NCI-H524 treated with DMSO at 0.1 percent for 48 hours (cell line): ENCODE results near the gene ADCY7.

ENCODE experiments used
- DNase-seq: peaks from one replicate; lab custom pipeline; 2025; lab: John Stamatoyannopoulos, UW

Gene ADCY7

DNA sequence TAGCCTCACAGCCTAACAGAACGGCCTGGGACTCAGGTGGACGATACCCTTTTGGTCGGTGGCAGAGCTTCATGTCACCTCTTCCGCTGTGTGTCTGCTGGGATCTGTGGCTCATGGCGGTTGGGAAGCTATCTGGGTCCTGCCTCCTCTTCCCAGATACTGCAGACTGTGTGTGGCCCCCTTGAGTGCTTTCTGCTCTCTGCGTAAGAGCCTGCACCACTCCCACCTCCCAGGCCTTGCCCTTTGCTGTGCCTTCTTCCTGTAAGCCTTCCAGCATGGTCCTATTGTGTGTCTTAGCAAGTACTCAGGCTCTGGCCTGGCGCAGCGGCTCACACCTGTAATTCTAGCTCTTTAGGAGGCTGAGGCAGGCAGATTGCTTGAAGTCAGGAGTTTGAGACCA, 17.5 kb upstream of the ADCY7 start:
- no peak for DNase-seq

DNA sequence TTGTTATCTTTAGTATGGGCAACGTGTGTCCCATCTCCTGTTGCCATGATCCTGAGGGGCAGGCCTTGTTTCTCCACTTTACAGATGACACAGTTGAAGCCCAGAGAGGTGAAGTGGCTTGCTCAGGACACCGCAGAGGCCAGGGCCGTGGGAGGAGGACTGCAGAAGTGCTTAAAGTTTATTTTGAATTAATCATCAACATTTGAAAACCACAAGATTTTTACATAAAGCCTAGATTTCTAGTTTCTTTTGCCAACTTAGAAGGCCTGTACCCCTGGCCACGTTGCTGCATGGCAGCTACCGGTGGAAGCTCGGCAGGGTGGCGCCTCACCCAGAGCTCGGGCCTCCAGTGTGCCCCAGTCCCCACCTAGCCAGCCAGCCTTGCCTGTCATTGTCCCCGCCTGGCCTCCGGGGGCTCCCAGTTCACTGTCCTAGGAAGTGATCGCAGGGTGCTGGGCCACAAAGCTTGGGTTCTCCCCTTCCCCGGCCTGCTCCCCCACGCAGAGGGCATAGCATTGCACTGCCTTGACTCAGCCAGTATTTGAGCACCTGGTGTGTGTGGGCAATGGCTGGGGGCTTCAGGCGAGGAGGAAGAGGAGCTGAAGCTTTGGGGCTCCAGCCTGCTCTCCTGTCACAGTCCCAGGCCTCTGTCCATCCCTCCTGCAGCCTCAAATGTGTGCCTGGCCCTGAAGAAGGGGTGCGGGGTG, 14.8 kb upstream of the ADCY7 start:
- no peak for DNase-seq

DNA sequence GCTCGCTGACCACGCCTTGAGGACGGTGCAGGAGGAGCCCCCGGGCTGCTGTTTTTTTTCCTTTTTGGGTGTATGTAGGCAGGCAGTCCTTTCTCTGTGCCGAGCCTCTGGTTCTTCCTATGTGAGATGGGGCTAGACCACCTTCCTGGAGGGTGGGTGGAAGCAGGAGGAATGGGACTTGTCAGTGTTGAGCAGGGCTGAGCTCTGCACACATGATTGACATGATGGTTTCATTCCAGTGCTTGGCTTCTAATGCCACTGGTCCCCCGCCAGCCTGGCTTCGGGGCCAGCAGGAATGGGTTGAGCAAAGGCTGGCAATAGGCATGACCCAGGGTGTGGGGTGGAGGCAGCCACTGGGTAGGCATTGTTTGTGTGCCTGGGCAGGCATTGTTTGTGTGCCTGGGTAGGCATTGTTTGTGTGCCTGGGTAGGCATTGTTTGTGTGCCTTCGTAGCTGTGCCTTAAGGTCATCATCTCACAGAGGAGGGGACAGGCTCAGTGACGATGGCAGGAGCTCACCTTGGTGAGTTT, 14.2 kb upstream of the ADCY7 start:
- DNase-seq, result no peak

DNA sequence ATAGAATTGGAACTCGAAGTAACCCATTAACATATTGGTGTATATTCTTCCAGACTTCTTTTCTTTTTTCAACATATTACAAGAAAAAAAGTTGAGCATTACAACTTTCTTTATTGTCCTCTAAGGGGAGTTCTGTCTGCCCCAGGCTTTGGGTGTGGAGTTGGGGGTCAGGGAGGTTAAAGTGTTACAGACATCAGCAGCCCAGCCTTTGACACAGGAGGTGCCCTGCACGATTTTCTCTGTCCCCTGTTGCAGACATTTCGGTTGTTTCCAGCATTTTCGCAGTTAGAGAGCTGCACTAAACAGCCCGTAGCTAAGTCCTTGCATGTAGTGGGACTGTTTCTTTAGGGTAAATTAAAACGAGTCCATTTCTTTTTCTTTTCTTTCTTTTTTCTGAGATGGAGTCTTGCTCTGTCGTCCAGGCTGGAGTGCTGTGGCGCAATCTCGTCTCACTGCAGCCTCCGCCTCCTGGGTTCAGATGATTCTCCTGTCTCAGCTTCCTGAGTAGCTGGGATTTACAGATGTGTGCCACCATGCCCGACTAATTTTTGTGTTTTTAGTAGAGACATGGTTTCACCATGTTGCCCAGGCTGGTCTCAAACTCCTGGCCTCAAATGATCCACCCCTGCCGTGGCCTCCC, 13.4 kb upstream of the ADCY7 start:
- DNase-seq, result no peak

DNA sequence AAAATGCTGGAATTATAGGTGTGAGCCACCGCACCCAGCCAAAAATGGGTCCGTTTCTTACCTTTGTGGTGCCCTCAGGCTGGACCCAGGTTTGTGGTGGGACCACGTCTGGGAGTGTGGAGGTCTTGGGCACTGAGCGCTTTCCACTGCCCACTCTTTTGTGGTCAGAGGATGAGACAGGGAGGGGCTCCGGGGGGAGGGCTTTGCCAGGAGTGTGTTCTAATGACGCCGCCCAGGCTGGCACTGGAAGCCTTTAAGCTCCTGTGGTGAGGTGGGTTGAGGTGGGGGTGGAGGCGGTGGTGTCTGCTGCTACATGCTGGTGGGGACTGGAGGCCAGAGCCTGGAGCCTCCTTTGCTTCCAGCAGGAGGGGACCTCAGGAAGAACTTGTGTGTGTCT, 12.8 kb upstream of the ADCY7 start:
- DNase-seq, result no peak

DNA sequence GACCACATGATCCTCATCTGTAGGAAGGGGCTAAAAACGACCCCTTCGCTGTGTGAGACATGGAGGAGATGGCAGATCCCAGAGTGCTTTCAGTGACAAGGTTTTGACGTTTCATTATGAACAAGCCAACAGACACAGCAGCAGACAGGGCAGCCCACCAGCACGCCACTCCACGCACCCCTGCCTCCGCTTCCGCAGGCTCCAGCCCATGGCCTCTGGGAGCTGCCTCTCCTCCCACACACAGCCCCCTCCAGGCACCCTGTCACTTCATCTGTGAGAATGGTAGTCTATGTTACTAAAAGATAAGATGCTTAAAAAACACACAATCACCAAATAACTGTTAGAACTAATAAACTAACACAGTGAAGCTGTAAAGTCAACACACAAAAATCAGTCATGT, 12.3 kb upstream of the ADCY7 start:
- no peak for DNase-seq

DNA sequence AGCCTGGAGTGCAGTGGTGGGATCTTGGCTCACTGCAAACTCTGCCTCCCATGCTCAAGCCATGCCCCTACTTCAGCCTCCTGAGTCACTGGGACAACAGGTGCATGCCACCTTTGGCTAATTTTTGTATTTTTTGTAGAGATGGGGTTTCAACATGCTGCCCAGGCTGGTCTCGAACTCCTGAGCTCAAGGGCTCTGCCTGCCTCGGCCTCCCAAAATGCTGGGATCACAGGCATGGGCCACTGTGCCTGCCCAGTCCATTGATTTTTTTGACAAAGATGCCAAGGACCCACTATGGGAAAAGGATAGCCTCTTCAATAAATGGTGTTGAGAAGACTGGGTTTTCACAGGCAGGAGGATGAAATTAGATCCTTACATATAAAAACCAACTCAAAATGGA, 10.8 kb upstream of the ADCY7 start:
- no peak for DNase-seq

DNA sequence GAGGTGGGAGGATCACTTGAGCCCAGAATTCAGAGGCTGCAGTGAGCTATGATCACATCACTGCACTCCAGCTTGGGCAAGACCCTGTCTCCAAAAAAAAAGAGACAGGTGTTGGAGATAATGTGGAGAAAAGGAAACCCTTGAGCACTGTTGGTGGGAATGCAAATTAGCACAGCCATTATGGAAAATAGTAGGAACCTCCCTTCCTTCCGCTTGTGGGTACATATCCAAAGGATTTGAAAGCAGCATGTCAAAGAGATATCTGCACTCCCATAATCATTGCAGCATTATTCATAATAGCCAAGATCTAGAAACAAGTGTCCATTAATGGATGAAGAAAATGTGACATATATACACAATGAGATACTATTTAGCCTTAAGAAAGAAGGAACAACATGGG, 9.7 kb upstream of the ADCY7 start:
- no peak for DNase-seq

DNA sequence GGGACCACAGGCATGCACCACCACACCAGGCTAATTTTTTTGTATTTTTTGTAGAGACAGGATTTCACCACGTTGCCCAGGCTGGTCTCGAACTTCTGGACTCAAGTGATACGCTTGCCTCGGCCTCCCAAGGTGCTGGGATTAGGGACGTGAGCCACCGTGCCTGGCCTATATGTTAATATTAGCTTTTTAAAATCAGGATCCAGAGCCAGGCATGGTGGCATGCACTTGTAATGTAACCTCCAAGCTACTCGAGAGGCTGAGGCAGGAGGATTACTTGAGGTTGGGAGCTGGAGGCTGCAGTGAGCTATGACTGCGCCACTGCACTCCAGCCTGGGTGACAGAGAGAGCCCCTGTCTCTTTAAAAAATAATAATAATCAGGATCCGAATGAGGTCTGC, 8.5 kb upstream of the ADCY7 start:
- no peak for DNase-seq

DNA sequence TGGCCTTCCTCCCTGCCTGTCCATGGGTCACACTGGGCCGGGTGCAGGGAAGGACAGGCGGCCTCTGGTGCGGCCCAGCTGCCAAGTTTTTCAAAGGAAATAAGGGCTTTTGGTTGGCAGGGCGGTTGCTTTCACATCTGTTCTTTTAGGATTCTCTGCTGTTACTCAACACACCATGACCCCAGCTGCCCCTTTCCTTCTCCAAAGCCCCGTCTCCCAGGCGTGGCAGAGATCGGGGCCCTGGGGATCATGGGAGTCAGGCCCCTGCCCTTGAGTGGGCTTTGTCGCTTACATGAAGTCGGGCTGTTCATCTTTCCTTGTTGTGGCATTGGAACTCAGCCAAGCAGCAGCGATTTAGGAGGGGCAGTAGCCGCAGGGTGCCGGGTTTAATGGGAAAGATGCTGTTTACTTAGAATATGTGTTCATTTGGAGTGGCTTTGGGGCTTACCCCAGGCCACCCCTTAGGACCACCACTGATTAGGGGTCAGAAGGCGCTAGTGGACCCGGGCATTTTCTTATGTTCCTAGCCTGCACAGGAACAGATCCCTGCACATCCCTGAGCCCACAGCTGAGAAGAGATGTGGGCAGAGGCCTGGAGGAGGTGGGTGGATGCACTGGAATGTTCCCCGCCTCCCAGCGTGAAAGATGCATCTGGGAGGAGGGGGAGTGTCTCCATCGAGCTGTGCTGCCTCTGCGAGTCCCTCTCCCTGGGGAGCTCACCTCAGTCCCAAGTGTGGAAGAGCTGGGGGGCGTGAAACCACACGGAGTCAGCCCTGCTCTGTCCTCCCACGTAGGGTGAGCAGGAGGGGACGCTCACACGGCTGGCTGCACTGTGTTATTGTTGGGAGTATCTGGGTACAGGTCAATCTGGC, 6.8 kb upstream of the ADCY7 start:
- peak; percentile 81 for DNase-seq

DNA sequence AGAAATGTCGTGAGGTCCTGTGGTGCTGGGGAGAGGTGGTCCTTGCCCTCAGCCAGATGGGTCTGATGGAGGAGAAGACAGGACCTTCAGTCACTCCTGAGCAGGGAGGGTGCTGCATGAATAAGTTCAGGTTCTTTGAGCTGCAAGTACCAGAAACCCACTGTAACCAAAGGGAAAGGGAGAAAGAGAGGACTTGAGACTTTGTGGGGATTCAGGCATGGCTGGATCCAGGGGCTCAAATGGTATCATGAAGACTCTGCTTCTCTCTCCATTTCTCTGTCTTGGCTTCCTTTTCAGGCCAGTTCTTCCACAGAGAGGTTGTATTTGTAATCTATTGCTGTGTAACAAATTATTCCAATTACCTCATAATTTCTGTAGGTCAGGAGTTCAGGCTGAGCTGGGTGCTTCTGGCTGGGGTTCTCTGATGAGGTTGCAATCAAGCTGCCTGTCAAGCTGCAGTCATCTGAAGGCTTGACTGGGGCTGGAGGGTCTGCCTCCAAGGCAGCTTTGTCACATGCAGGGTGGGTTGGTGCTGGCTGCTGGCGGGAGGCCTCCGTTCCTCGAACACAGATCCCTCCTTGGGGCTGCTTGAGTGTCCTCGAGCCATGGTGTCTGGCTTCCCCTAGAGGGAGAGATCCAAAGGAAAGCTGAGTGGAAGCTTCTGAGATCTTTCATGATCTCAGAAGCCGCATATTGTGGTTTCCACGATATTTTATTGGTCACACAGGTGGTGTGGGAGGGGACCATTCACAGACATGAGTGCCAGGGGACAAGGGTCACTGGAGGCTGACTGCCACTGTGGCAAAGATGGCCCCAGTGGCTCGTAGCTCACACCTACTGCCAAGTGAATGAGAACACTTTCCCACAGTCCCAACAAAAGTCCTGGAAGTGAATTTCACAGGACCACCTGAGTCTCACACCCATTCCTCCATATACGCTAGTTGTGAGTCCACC, 5.9 kb upstream of the ADCY7 start:
- no peak for DNase-seq

DNA sequence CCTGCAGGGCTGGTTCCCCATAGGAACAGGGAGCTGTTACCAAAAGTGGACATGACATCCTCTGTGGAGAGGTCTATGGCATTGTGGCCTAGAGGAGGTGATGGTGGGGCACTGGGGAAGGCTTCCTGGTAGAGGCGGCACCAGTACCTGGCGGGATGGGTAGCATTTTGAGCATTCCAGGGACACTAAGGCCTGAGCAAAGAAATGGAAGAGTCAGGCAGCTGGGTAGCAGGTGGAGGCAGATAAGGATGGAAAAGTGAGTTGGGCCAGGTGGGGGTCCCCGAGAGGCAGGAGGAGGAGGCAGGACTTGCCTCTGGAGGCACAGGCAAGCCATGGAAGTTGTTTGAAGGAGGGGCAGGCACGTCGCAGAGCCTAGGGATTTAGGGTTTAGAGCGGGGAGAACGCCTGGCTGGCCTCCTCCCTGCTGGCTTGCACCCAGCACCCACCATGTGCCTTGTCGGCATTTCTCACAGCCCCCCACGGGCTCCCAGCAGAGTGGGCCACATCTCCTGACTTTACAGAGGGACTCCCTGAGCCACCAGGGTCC, 5.1 kb upstream of the ADCY7 start:
- no peak for DNase-seq

DNA sequence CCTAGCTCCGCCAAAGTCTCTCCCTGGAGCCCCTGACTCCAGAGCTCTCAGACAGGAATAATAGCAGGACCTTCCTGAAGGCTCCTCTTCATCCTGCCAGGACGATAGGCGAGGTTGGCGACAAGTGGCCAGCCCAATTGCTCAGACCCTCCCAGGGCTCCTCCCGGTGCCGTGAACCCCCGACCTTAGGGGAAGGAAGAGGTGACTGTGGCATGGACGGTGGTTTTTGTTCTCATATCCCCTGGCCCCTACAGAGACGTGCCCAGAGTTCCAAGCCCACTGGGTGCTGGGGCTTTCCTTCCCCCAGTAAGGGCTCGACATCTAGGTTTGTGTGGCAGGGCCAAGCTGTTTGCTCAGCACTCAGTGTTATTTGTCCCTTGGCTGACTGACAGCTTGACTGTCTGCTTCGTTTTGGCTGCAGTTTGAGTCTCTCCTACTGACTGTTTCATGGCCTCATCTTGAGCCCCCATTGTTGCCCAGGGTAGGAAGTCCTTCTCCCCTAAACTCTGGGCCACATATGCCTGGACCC, 4.6 kb upstream of the ADCY7 start:
- no peak for DNase-seq

DNA sequence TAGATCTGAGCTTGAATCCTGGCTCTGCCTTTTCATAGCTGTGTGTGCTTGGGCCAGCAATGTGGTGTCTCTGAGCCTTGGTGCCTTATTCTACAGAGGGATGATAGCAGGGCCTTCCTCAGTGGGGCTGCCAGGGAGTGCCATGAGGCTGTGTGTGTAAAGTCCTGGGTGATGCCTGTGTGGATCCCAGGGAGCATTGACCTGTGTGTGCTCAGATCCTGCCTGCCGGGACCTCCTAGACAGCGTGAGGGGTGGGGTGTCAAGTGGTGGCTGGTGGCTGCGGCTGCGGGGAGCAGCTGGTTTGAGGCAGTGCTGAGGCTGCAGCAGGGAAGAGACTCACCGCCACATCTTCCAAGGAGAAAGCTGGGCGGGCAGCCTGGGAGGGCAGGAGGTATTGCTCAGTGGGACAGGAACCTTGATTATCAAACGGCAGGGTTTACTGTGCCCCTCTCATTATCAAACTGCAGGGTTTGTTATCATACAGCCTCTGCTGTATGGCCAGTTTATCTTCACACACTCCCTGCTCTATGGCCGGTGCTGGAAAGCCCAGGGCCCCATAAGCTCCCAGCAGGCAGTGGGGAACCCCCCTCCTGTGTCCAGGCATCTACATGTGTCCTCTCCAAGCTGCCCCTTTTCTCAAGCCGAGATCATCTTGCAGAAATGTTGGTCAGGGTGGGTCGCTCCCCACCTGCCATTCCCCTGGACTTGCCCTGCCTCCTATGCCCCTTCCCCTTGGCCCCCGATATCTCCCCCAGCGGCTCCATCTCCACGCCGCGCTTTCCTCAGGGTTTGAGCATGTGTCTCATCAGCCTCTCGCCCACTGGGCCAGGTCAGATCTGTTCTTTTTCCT, 3.1 kb upstream of the ADCY7 start:
- DNase-seq, result no peak

DNA sequence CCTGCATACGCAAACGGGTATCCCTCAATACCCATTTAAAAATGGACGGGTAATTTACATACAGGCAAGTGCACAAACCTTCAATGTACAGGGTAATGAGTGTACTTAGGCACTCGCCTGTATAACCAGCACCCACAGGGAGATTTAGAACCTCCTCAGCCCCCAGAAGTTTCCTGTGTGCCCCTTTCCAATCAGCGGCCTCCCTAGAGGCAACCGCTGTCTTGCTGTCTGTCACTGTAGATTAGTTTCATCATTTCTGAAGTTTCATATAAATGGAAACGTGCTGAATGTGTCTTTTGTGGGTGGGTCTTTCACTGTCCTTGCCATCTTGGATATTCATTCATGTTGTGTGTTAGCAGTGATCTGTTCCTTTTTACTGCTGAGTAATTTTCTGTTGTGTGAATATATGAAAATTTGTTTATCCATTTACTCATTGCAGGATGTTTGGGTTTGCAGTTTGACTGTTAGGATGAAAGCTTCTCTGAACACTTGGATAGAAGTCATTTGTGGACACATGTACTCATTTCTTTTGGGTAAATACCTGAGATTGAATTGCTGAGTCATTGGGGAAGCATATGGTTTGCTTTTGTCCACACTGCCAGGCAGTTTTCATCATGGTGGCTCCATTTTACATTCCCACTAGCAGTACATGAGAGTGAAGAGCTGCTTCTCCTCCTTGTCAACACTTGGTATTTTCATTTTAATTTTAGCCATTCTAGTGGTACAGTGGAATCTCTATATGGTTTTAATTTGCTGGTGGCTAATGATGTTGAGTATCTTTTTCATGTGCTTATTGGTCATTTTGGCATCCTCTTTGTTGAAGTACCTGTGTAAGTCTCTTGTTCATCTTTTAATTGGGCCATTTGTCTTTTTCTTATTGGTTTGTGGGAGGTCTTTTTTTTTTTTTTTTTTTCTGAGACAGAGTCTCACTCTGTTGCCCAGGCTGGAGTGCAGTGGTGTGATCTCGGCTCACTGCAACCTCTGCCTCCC, 2.1 kb upstream of the ADCY7 start:
- no peak for DNase-seq

DNA sequence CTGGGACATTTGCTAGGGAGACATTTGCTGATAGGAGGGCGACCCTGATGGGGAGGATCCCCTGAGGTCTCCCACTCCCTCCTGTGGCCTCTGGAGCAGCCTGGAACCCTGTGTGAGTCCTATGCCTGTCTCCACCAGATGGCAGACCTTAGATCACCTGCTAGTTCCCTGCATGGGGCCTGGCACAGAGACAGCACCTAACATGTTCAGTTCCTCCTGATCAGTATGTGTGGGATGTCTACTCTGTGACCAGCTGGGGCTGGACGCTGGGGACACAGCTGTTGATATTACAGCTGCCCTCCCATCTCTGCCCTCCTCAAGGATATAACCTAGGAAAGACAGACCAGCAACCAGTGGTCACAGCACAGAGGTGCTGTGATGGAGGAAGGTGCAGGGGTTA, 1.1 kb upstream of the ADCY7 start:
- peak; percentile 40 for DNase-seq

DNA sequence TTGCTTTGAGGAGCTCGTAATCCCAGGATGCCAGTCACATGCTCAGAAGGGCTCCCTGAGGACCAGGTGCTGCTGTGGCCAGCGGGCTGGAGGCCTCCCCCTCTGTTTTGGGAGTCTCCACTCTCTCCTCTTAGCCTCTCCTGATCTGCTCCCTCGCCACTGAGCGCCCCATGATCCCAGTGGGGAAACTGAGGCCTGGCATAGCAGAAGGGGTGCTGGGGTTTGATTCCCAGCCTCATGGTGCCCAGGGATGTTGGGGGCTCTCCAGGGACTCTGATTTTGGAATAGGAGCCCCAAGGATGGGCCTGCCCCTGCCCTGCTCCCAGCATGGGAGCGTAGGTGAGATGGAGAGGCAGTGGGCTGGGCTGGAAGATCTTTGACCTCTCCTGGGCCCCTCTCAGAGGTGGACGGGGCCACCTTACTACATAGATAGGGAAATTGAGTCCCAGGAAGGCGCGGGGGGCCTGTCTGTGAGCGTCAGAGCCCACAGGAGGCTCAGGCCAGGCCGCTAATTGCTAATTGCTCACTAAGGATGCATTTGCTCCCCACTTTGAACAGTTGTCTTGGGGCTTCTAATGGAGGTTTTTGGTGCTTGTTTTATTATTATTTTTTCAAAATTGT, 525 bp upstream of the ADCY7 start:
- DNase-seq, result no peak

DNA sequence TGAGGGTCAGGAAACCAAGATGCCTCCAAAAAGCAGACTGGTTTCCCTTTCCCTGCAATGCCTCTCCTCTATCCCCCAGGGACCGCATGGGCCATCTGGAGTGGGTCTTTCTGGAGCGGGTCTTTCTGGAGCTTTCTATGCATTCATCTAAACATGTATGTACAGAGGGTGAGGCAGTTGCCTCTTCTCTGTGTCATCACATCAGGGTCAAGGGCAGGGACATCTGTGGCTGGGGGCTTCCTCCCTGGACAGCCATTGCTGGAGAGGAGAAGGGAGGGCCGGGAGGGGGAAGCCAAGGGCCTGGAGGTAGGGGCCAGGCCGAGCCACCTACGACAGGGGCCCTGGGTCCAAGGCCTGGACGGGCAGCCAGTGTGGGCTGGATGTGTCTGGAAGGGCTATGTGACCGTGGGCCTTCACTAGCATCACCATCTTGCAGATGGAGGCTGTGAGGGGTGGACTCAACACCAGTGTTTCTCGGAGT, 840 bp downstream of the ADCY7 start:
- no peak for DNase-seq
